NB4 (cell line): ENCODE data around the gene ZNF566.
"Not testable (repeated sequence)": the region's sequence is repeated elsewhere in the genome, so short reads cannot be mapped to it uniquely, and the experiment has no call there.

Source experiments
- DNase-seq: peaks from one replicate; pipeline ENCODE4 v3.0.0; 2010; ENCODE audit warnings: low read depth
- H3K4me3 ChIP-seq: one replicate; pipeline ENCODE4 v1.5.1; 2011; ENCODE audit warnings: mild to moderate bottlenecking, low read depth, low read length, moderate library complexity
- MYC ChIP-seq: IDR thresholded peaks from 2 replicates; pipeline ENCODE4 v1.6.1; 2011; ENCODE audit warnings: low read depth, low read length
- POLR2A ChIP-seq: IDR thresholded peaks from 2 replicates; pipeline ENCODE4 v1.6.1; 2011; ENCODE audit warnings: mild to moderate bottlenecking; ENCODE audit not compliant: insufficient read length; ENCODE audit errors: extremely low read depth
- TF ChIP-seq, protein P1 (sequence below): IDR thresholded peaks from one replicate; pipeline ENCODE4 v1.5.1; 2012; ENCODE audit warnings: low read depth, low read length
- TF ChIP-seq, protein P2 (sequence below): IDR thresholded peaks from 2 replicates; pipeline ENCODE4 v1.6.1; 2011; ENCODE audit warnings: low read depth, low read length

The ZNF566 gene

DNA sequence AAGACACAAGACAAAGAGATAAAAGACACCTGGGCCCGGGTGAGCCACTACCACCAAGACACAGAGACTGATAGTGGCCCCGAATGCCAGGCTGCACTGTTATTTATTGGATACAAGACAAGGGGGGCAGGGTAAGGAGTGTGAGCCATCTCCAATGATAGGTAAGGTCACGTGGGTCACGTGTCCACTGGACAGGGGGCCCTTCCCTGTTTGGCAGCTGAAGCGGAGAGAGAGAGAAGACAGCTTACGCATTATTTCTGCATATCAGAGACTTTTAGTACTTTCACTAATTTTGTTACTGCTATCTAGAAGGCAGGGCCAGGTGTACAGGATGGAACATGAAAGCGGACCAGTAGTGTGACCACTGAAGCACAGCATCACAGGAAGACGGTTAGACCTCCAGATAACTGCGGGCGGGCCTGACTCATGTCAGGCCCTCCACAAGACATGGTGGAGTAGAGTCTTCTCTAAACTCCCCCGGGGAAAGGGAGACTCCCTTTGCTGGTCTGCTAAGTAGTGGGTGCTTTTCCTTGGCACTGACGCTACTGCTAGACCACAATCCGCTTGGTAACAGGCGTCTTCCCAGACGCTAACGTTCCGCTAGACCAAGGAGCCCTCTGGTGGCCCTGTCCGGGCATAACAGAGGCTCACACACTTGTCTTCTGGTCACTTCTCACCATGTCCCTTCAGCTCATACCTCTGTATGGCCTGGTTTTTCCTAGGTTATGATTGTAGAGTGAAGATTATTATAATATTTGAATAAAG lies 3.5 kb upstream of the ZNF566 start:
- H3K4me3 ChIP-seq = not testable (repeated sequence)
- DNase-seq = peak; percentile 42
- TF ChIP-seq, protein P1, sequence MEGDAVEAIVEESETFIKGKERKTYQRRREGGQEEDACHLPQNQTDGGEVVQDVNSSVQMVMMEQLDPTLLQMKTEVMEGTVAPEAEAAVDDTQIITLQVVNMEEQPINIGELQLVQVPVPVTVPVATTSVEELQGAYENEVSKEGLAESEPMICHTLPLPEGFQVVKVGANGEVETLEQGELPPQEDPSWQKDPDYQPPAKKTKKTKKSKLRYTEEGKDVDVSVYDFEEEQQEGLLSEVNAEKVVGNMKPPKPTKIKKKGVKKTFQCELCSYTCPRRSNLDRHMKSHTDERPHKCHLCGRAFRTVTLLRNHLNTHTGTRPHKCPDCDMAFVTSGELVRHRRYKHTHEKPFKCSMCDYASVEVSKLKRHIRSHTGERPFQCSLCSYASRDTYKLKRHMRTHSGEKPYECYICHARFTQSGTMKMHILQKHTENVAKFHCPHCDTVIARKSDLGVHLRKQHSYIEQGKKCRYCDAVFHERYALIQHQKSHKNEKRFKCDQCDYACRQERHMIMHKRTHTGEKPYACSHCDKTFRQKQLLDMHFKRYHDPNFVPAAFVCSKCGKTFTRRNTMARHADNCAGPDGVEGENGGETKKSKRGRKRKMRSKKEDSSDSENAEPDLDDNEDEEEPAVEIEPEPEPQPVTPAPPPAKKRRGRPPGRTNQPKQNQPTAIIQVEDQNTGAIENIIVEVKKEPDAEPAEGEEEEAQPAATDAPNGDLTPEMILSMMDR = peak; percentile 16

DNA sequence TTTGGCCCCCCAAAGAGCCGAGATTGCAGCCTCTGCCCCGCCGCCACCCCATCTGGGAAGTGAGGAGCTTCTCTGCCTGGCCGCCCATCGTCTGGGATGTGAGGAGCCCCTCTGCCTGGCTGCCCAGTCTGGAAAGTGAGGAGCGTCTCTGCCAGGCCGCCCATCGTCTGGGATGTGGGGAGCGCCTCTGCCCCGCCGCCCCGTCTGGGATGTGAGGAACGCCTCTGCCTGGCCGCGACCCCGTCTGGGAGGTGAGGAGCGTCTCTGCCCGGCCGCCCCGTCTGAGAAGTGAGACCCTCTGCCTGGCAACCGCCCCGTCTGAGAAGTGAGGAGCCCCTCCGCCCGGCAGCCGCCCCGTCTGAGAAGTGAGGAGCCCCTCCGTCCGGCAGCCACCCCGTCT lies 1.5 kb upstream of the ZNF566 start:
- not testable (repeated sequence) for H3K4me3 ChIP-seq, DNase-seq

DNA sequence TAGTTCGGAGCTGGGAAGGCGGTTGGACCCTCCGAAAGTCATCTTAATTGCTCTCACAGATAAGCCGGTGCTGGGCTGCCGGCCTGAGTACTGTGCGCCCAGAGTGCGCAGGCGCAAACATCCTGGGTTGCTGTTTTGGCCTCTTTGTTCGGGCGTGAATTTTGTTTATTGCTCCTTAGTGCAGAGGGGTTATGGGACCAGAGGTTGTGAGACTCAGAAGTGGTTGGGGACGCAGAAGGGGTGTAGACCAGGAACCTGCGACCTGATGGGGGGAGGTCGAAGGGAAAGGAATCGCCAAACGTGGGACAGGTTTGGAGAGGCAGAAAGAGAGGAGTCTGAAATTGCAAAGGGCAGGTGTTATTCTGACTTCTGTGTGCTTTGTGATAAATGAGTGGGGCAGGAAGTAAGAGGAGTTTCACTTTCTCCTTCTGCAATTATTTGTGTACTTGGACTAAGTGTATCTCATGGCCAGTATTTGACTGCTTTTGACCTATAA lies 607 bp upstream of the ZNF566 start:
- no peak for TF ChIP-seq MYC
- TF ChIP-seq, protein P2, sequence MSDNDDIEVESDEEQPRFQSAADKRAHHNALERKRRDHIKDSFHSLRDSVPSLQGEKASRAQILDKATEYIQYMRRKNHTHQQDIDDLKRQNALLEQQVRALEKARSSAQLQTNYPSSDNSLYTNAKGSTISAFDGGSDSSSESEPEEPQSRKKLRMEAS = no peak
- peak; percentile 91 for DNase-seq
- peak overlapping the region; percentile 80 for H3K4me3 ChIP-seq

DNA sequence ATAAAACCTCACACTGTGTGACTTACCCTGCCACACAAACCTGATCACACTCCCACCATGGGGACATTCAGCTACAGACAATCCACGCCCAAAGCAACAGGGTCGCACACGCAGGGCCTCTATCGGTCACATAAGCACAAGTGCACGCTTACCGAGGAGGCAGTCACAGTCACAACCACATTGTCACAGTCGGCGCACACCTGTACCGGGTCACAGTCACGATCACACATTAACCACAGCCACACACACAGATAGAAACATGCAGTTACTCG lies 579 bp downstream of the ZNF566 start:
- TF ChIP-seq POLR2A (no peak), MYC (no peak)
- TF ChIP-seq, protein P1 = no peak
- TF ChIP-seq, protein P2 = no peak
- DNase-seq = peak; percentile 56
- peak overlapping the region; percentile 80 for H3K4me3 ChIP-seq

DNA sequence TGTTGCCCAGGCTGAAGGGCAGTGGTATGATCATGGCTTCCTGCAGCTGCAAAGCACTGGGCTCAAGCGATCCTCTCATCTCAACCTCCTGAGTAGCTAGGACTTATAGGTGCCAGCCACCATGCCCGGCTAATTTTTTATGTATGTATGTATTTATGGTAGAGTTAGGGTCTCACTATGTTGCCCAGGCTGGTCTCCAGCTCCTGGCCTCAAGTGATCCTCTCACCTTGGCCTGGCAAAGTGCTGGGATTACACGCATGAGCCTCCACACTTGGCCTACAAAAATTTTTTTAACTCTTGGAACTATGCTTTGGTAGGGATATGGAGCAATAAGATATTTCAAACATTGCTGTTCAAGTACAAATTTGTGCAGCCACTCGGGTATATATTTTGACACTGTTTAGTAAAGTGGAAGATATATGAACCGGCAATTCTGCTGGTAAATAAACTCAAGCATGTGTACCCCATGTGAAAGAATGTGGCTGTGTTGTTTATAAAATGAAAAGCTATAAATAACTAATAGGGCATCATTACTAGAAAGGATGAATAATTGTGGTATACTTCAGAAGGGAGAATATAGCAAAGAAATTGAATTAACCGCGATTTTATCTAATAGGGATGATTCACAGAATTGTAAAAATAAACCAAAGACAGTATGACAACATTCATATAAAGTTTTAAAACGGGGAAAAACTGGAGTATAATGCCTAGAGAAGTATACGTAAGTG lies 1.1 kb downstream of the ZNF566 start:
- TF ChIP-seq, protein P2 = no peak
- no peak for TF ChIP-seq MYC
- TF ChIP-seq POLR2A = no peak
- TF ChIP-seq, protein P1 = no peak
- DNase-seq = no peak
- peak overlapping the region; percentile 80 for H3K4me3 ChIP-seq

DNA sequence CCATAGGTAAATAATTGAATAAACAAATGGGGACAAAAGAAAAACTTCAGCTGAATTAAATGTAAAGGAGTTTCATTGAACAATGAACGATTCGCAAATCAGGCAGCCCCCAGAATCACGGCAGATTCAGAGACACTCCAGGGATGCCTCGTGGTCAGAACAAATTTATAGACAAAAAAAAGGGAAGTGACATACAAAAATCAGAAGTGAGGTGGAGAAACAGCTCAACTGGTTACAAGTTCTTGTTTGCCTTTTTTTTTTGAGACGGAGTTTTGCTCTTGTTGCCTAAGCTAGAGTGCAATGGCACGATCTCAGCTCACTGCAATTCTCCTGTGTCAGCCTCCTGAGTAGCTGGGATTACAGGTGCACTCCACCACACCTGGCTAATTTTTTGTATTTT lies 5.7 kb downstream of the ZNF566 start:
- DNase-seq = peak; percentile 48
- no peak overlapping the region for H3K4me3 ChIP-seq
- TF ChIP-seq, protein P2 = no peak
- TF ChIP-seq, protein P1 = no peak
- TF ChIP-seq POLR2A = no peak
- no peak for TF ChIP-seq MYC

DNA sequence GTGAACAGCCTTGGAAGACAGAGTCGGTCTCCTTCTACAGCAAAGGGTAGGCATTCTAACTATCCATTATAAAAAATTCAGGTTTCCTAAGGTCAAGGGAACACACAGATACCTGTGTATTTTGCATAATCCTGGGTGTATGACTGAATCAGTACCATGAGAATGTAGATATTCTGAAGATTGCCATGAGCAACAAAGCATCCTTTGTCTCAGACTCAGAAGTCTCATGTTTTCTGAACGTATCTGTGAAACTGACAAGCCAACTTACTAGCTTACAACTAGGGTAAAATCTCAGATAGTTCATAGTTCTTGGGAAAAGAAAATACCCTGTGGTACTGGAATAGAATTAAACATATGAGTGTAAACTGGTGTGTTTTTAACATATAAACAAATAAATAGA lies 6.5 kb downstream of the ZNF566 start:
- TF ChIP-seq, protein P1 = no peak
- TF ChIP-seq, protein P2 = no peak
- TF ChIP-seq MYC (no peak), POLR2A (no peak)
- H3K4me3 ChIP-seq = no peak overlapping the region
- no peak for DNase-seq
